ENCODE results near the gene GALNT18.

The GALNT18 gene

GRCh38 chr11:11294551-11294855 is 327.3 kb downstream of the GALNT18 start (continued):
- TF ChIP-seq REST (tag by site-specific recombination; IDR thresholded peaks at IDR 0.05): no peak

- POLR2A ChIA-PET: interaction anchor here (0.6 kb wide), 1 partner anchor 1802 kb away, joined by 3 read pairs; no protein-coding TSS in a partner anchor
- H3K36me3 ChIP-seq (ENCODE audit: control insufficient read depth in 2 of 2, insufficient read depth in 1 of 2, low read length in 2 of 2): no peaks in the 10 kb centered on the region
- no peak overlapping the region for H3K4me3 ChIP-seq (ENCODE audit: low read depth, low read length)
- no peak for TF ChIP-seq ZNF174 (tag by site-specific recombination; IDR thresholded peaks at IDR 0.05)
- no peak for TF ChIP-seq ZNF114 (tag by site-specific recombination; IDR thresholded peaks at IDR 0.05)
- no peak for TF ChIP-seq ZFP37 (tag by site-specific recombination; IDR thresholded peaks at IDR 0.05)
- TF ChIP-seq ZNF354C (tag by site-specific recombination; IDR thresholded peaks at IDR 0.05; ENCODE audit: borderline replicate concordance, low read depth): no peak
- TF ChIP-seq AEBP2 (tag by site-specific recombination; IDR thresholded peaks at IDR 0.05; ENCODE audit: borderline replicate concordance): no peak
- TF ChIP-seq HOXC10 (CRISPR knock-in tag; IDR thresholded peaks at IDR 0.05): no peak
- TF ChIP-seq ZNF404 (tag by site-specific recombination; IDR thresholded peaks at IDR 0.05): no peak
- no peak for TF ChIP-seq PATZ1 (tag by site-specific recombination; IDR thresholded peaks at IDR 0.05)
- TF ChIP-seq ZNF544 (tag by site-specific recombination; IDR thresholded peaks at IDR 0.05): no peak
- TF ChIP-seq ZNF791 (tag by site-specific recombination; IDR thresholded peaks at IDR 0.05): no peak
- no peak for TF ChIP-seq KLF17 (tag by site-specific recombination; IDR thresholded peaks at IDR 0.05)
- TF ChIP-seq ZNF248 (tag by site-specific recombination; IDR thresholded peaks at IDR 0.05): no peak
- no peak for TF ChIP-seq ZFP69B (tag by site-specific recombination; IDR thresholded peaks at IDR 0.05)
- no peak overlapping the region for H3K27ac ChIP-seq (ENCODE audit: extremely low read depth, low read depth, low read length)
- H3K4me1 ChIP-seq (ENCODE audit: control insufficient read depth, insufficient read depth, low read length): no peaks in the 10 kb centered on the region
- no peaks in the 10 kb centered on the region for H3K9me3 ChIP-seq (ENCODE audit: control insufficient read depth, insufficient read depth, low read depth, low read length)
- CTCF ChIA-PET: interaction anchor here (0.7 kb wide), 1 partner anchor 258 kb away, joined by 3 read pairs; no protein-coding TSS in a partner anchor
Measured at GRCh38 chr11:11293798-11294550, 327.8 kb downstream of the GALNT18 start.

GRCh38 chr11:11292839-11293238 is 329.0 kb downstream of the GALNT18 start:
- CTCF ChIA-PET: no interaction called here
- H3K9me3 ChIP-seq (ENCODE audit: control insufficient read depth, insufficient read depth, low read depth, low read length): no peaks in the 10 kb centered on the region
- POLR2A ChIA-PET: no interaction called here
- no peaks in the 10 kb centered on the region for H3K4me1 ChIP-seq (ENCODE audit: control insufficient read depth, insufficient read depth, low read length)
- H3K36me3 ChIP-seq (ENCODE audit: control insufficient read depth in 2 of 2, insufficient read depth in 1 of 2, low read length in 2 of 2): no peaks in the 10 kb centered on the region
- no peak overlapping the region for H3K4me3 ChIP-seq (ENCODE audit: low read depth, low read length)
- no peak for TF ChIP-seq ZNF654 (tag by site-specific recombination; IDR thresholded peaks at IDR 0.05; ENCODE audit: low read depth)
- no peak for TF ChIP-seq ZNF221 (tag by site-specific recombination; IDR thresholded peaks at IDR 0.05; ENCODE audit: borderline replicate concordance)
- TF ChIP-seq ZNF132 (tag by site-specific recombination; IDR thresholded peaks at IDR 0.05; ENCODE audit: borderline replicate concordance): no peak
- TF ChIP-seq PRDM4 (tag by site-specific recombination; IDR thresholded peaks at IDR 0.05): no peak
- TF ChIP-seq ZBTB20 (tag by site-specific recombination; IDR thresholded peaks at IDR 0.05): no peak
- H3K27ac ChIP-seq (ENCODE audit: extremely low read depth, low read depth, low read length): no peak overlapping the region
